Stimulated activated naive CD8-positive, alpha-beta T cell treated with anti-CD3 and anti-CD28 coated beads, Interleukin-15, Interleukin-2, amounts not matched to agents 100 ng/mL and 50 ng/mL, for 24 hours (primary cell): Measurements from ENCODE around the gene HYPK.
A peak's percentile ranks its signal among the peaks of the same experiment; 100 is the strongest.

Experiments used
- H3K27ac Mint-ChIP-seq: one replicate; pipeline ENCODE4 v1.8.0; 2021; ENCODE audit warnings: mild to moderate bottlenecking, mixed read lengths
- H3K27me3 Mint-ChIP-seq: one replicate; pipeline ENCODE4 v1.8.0; 2021; ENCODE audit warnings: mixed read lengths
- H3K36me3 Mint-ChIP-seq: one replicate; pipeline ENCODE4 v1.8.0; 2021; ENCODE audit warnings: low read depth, mixed read lengths
- H3K4me1 Mint-ChIP-seq: one replicate; pipeline ENCODE4 v1.8.0; 2021; ENCODE audit warnings: low read depth, mixed read lengths
- H3K4me3 Mint-ChIP-seq: one replicate; pipeline ENCODE4 v1.8.0; 2021; ENCODE audit warnings: mild to moderate bottlenecking, mixed read lengths
- H3K9me3 Mint-ChIP-seq: one replicate; pipeline ENCODE4 v1.8.0; 2021; ENCODE audit warnings: mixed read lengths

The HYPK gene

DNA sequence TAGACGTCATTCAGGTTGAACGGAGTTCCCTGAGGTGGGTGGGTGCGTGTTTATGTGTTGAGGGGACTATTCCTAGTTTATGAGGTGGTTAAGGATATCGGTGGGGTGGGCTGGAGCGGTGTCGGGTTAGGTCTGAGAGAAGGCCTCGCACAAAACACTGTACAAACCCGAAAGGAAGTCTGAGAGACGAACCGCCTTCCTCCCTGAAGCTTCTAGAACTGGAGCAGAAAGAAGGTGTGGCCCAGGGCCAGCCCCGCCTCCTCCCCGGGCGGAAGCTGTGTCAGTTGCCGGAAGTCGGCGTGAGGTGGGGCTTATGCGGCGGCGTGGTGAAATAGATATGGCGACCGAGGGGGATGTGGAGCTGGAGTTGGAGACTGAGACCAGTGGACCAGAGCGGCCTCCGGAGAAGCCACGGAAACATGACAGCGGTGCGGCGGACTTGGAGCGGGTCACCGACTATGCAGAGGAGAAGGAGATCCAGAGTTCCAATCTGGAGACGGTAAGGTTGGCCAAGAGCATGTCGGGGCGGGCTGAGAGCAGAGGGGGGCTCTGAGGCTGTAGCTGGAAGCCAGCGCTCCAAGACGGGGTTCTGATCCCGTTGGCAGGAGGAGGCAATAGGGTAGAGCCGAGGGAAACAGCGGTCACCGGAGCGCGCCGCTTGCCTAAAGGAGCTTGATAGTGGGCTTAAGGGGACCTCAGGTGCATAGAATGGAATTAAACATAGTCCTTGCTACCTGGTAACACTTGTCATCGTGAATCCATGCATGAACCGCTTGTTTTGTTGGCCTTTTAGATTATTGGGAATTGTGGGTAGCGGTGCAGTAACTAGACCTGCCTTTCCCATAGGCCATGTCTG lies at the start of gene HYPK:
Gene HYPK, plus strand, starts transcription at position 314 of the 856 bp plus-strand sequence. Its CDS starts 24 bp downstream, at position 338.
- H3K36me3 Mint-ChIP-seq = peaks cover 76% of the 10 kb centered on the region
- H3K4me1 Mint-ChIP-seq = peaks cover 40% of the 10 kb centered on the region
- H3K27me3 Mint-ChIP-seq = no peaks in the 10 kb centered on the region
- H3K27ac Mint-ChIP-seq = peak within 1 kb of the TSS; percentile 98
- H3K4me3 Mint-ChIP-seq = peak within 1 kb of the TSS; percentile 97
- no peaks in the 10 kb centered on the region for H3K9me3 Mint-ChIP-seq

- Mint-ChIP-seq H3K4me3 (peak overlapping the region; percentile 94), H3K4me1 (peaks cover 64% of the 10 kb centered on the region), H3K27ac (peak overlapping the region; percentile 28), H3K27me3 (no peaks in the 10 kb centered on the region), H3K9me3 (no peaks in the 10 kb centered on the region), H3K36me3 (peaks cover 72% of the 10 kb centered on the region)
Measured at GRCh38 chr15:43751885-43752284, 48.5 kb upstream of the HYPK start.

- H3K27ac Mint-ChIP-seq = no peak overlapping the region
- H3K4me1 Mint-ChIP-seq = no peaks in the 10 kb centered on the region
- no peaks in the 10 kb centered on the region for H3K9me3 Mint-ChIP-seq
- no peak overlapping the region for H3K4me3 Mint-ChIP-seq
- H3K36me3 Mint-ChIP-seq = peaks cover 71% of the 10 kb centered on the region
- H3K27me3 Mint-ChIP-seq = no peaks in the 10 kb centered on the region
Measured at GRCh38 chr15:43762824-43763223, 37.6 kb upstream of the HYPK start.

DNA sequence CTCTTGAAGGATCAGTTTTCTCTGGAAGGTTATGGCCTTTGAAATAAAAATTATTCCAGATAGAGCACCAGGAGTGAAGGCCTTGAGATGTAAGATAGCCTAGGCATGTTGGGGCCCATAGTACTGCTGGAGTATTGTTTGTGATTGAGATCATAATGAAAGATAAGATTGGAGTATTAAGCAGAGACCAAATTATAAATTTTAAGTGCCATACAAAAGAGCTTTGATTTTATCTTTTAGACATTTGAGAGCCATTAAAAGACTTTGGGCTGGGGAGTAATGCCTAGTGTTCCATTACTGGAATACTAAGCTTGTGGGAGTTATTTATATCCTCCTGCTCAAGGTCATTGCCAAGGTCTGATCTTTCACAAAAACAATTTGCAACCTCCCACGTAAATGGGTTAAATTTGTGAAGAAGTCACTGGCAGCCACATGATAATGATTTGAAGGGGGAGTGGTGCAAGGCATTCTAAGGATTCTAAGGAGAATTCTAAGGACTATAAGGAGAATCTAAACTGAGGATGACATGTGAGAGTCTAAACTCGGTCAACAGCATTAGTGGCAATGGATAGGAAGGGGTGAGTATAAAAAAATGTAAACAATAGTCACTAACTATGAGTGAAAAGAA lies 36.5 kb upstream of the HYPK start:
- peak overlapping the region; percentile 39 for H3K27ac Mint-ChIP-seq
- no peaks in the 10 kb centered on the region for H3K4me1 Mint-ChIP-seq
- no peaks in the 10 kb centered on the region for H3K27me3 Mint-ChIP-seq
- no peak overlapping the region for H3K4me3 Mint-ChIP-seq
- H3K9me3 Mint-ChIP-seq = no peaks in the 10 kb centered on the region
- H3K36me3 Mint-ChIP-seq = peaks cover 76% of the 10 kb centered on the region

GRCh38 chr15:43769584-43770228 lies 30.7 kb upstream of the HYPK start:
- Mint-ChIP-seq H3K27me3 (no peaks in the 10 kb centered on the region), H3K36me3 (peaks cover 84% of the 10 kb centered on the region), H3K9me3 (no peaks in the 10 kb centered on the region), H3K4me3 (no peak overlapping the region), H3K4me1 (peaks cover 4% of the 10 kb centered on the region), H3K27ac (peak overlapping the region; percentile 18)

- no peak overlapping the region for H3K4me3 Mint-ChIP-seq
- peaks cover 67% of the 10 kb centered on the region for H3K36me3 Mint-ChIP-seq
- H3K27ac Mint-ChIP-seq = no peak overlapping the region
- no peaks in the 10 kb centered on the region for H3K27me3 Mint-ChIP-seq
- peaks cover 20% of the 10 kb centered on the region for H3K4me1 Mint-ChIP-seq
- no peaks in the 10 kb centered on the region for H3K9me3 Mint-ChIP-seq
Measured at GRCh38 chr15:43771816-43772215, 28.6 kb upstream of the HYPK start.

- Mint-ChIP-seq H3K27me3 (no peaks in the 10 kb centered on the region), H3K4me3 (no peak overlapping the region), H3K36me3 (peaks cover 65% of the 10 kb centered on the region), H3K27ac (peak overlapping the region; percentile 58), H3K4me1 (peaks cover 28% of the 10 kb centered on the region), H3K9me3 (no peaks in the 10 kb centered on the region)
Measured at GRCh38 chr15:43772624-43773023, 27.8 kb upstream of the HYPK start.

GRCh38 chr15:43774062-43774461 lies 26.3 kb upstream of the HYPK start:
- Mint-ChIP-seq H3K27me3 (no peaks in the 10 kb centered on the region), H3K27ac (peak overlapping the region; percentile 36), H3K4me3 (no peak overlapping the region), H3K4me1 (peaks cover 39% of the 10 kb centered on the region), H3K9me3 (no peaks in the 10 kb centered on the region), H3K36me3 (peaks cover 52% of the 10 kb centered on the region)

- Mint-ChIP-seq H3K36me3 (peaks cover 38% of the 10 kb centered on the region), H3K27ac (no peak overlapping the region), H3K4me3 (peak overlapping the region; percentile 85), H3K4me1 (peaks cover 37% of the 10 kb centered on the region), H3K27me3 (no peaks in the 10 kb centered on the region), H3K9me3 (no peaks in the 10 kb centered on the region)
Measured at GRCh38 chr15:43775411-43775965, 24.9 kb upstream of the HYPK start.

GRCh38 chr15:43776101-43776717 lies 24.2 kb upstream of the HYPK start:
- H3K36me3 Mint-ChIP-seq = peaks cover 31% of the 10 kb centered on the region
- H3K4me3 Mint-ChIP-seq = peak overlapping the region; percentile 85
- H3K27me3 Mint-ChIP-seq = no peaks in the 10 kb centered on the region
- H3K4me1 Mint-ChIP-seq = peaks cover 37% of the 10 kb centered on the region
- H3K27ac Mint-ChIP-seq = no peak overlapping the region
- H3K9me3 Mint-ChIP-seq = no peaks in the 10 kb centered on the region

GRCh38 chr15:43776718-43777266 lies 23.6 kb upstream of the HYPK start, which contains the start of gene ELL3:
TSS of gene ELL3 (minus strand) at chr15:43776966. CDS start at chr15:43776901, 65 bp downstream.
- Mint-ChIP-seq H3K27me3 (no peaks in the 10 kb centered on the region), H3K36me3 (peaks cover 25% of the 10 kb centered on the region), H3K4me3 (peak within 1 kb of the TSS; percentile 85), H3K4me1 (peaks cover 37% of the 10 kb centered on the region), H3K9me3 (no peaks in the 10 kb centered on the region), H3K27ac (peak within 1 kb of the TSS; percentile 92)

- no peaks in the 10 kb centered on the region for H3K27me3 Mint-ChIP-seq
Measured at GRCh38 chr15:43777267-43777914, 23.0 kb upstream of the HYPK start.

DNA sequence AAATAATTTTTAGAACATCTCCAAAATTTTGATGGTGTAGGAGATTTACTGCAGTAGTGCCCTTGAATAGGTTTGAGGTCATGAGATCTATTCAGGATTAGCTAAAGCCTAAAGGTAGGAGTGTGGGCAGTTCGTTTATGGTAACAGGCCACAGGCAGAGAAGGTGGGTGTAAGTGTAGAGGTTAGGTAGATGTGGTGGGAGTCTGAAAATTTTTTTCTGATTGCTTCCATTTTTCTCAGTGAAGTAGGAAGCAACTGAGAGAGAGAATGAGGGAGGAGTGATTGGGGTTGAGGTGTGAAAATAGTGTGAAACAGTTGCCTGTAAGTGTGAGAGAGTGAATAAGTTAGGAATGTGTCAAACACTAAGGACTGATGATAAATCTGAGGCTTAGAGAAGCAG lies 21.4 kb upstream of the HYPK start:
- H3K27ac Mint-ChIP-seq = peak overlapping the region; percentile 6
- H3K4me1 Mint-ChIP-seq = peaks cover 37% of the 10 kb centered on the region
- no peaks in the 10 kb centered on the region for H3K27me3 Mint-ChIP-seq

More at GRCh38 chr15:43777267-43777914, 23.0 kb upstream of the HYPK start:
- Mint-ChIP-seq H3K4me1 (peaks cover 37% of the 10 kb centered on the region), H3K27ac (peak overlapping the region; percentile 92), H3K36me3 (peaks cover 19% of the 10 kb centered on the region), H3K4me3 (peak overlapping the region; percentile 85), H3K9me3 (no peaks in the 10 kb centered on the region)

GRCh38 chr15:43789409-43789808 lies 11.0 kb upstream of the HYPK start:
- H3K4me3 Mint-ChIP-seq = no peak overlapping the region
- peaks cover 25% of the 10 kb centered on the region for H3K4me1 Mint-ChIP-seq
- no peaks in the 10 kb centered on the region for H3K27me3 Mint-ChIP-seq
- H3K9me3 Mint-ChIP-seq = no peaks in the 10 kb centered on the region
- H3K36me3 Mint-ChIP-seq = peaks cover 18% of the 10 kb centered on the region
- H3K27ac Mint-ChIP-seq = no peak overlapping the region

More for the DNA sequence above, 21.4 kb upstream of the HYPK start:
- H3K36me3 Mint-ChIP-seq = peaks cover 9% of the 10 kb centered on the region
- H3K9me3 Mint-ChIP-seq = no peaks in the 10 kb centered on the region
- H3K4me3 Mint-ChIP-seq = no peak overlapping the region
